Hematopoietic multipotent progenitor cell treated with erythropoietin and hydrocortisone succinate and interleukin-3 and kit ligand, for 6 days (in vitro differentiated cells): ENCODE results near the gene TYMP.

Source experiments
- DNase-seq: peaks from one replicate; pipeline ENCODE4 v3.0.0-alpha.2; 2015

TYMP gene, protein sequence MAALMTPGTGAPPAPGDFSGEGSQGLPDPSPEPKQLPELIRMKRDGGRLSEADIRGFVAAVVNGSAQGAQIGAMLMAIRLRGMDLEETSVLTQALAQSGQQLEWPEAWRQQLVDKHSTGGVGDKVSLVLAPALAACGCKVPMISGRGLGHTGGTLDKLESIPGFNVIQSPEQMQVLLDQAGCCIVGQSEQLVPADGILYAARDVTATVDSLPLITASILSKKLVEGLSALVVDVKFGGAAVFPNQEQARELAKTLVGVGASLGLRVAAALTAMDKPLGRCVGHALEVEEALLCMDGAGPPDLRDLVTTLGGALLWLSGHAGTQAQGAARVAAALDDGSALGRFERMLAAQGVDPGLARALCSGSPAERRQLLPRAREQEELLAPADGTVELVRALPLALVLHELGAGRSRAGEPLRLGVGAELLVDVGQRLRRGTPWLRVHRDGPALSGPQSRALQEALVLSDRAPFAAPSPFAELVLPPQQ

DNA sequence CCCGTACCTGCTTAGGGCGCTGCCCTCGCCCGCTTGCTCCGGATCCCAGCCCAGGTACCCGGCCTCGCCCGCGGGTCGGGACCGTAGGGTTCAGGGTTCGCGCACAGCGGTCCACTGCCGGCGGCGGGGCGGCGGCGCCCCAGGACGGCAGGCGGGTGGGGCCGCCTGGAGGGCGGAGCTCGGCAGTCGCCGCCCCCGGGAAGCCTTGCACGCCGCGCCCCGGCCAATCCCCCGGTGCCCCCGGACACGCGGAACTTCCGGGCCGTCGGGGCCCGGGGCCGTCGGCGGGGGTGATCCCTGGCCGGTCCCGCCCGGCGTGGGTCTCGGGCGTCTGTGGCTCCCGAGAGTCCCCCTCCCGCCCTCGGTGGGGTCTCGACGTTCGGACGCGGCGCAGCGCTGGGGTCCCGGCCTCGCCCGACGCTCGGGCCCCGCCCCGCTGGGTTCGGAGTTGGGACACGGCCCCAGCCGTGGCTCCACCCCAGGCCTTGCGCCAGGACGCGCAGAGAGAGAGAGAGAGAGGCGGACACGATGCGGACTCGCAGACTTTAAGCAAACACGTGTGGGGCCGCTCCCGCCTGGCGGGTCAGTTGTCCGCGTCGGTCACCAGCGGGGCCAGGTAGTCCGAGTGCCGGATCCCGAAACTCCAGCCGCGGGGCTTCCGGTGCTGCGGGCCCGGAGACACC, at the start of gene TYMP:
TSS of gene TYMP (minus strand) at position 116 of the 683 bp plus-strand sequence. CDS start 303 bp downstream, outside the sequence.
- peak; percentile 86 for DNase-seq

DNA sequence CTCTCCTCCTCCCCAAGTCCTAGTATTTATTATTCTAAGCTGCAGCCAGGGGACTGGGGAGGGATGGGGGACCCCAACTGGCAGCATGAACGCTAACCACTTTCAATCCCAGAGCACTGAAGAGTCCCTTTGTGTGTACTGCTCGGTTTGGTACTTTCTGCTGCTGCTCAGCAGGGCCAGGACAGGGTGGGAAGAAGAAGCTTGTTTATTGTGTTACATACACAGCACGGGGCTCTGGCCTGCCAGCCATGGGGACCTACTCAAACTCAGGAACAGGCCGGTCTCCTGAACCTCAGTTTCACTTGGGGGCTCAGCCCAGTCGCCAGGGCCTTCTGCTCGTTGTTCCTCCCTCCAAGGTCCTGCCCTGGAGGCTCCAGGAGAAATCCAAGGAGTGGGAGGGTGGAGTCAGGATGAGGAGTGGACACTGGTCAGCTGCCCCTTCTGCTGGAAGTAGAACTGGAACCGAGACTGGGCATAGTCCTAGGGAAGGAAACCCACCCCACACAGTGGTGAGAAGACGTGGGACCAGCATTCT, 49.0 kb upstream of the TYMP start:
- no peak for DNase-seq

DNA sequence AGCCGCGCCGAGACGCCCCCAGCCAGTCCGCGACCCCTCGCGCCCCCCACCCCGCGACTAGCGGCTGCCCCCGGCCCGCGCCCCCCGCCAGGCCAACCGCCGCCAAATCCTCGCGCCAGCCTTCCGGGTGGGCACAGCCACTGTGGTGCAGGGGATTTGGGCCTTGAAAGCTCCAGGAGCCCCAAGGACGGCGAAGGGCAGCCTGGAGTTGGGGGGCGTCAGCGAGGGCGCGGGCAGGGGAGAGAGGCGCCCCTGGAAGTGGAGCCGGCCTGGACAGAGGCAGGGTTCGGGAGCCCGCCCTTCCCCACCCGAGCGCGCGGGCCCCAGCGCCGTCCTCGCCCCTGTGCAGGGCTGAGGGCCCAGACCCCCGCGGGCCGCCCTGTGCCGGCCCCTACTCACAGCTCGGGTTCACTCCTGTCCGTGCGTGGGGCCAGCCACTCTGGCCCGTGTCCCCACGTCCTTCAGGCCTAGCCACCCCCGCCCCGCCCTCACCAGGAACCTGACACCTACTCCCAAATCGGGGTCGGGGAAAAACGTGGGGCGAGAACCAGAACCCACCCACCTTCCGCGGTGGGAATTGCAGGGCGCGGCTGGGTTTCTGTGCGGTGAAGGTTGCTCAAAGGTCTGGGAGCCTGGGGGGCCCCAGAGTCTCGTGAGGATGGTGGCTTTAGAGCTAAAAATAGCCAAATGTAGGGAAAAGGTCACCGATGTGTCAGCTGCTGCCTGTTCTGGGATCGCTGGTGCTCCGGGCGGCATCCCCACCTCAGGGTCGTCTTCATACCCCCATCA, 48.4 kb upstream of the TYMP start, which contains the start of gene CPT1B:
TSS of gene CPT1B (minus strand) at position 441 of the 789 bp plus-strand sequence. CDS start 512 bp downstream, outside the sequence.
- DNase-seq, result no peak

GRCh38 chr22:50577697-50577986, 47.8 kb upstream of the TYMP start:
- no peak for DNase-seq

GRCh38 chr22:50576806-50577696, 47.2 kb upstream of the TYMP start:
- no peak for DNase-seq

DNA sequence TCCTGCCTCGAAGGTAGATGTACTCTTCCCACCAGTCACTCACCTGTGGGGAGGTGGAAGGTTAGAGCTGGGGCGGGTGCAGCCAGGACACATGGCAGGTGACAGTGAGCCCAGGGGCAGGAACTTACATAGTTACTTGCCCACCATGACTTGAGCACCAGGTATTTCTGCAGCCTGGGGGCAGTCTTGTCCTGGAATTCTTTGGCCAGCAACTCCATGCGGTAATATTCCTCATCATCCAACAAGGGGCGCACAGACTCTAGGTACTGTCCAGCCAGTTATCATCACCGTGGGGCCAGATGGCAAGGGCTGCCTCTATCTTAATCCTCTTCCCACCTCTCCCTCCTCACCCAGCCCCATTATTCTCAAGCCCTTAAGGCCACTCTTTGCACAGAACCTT, 46.3 kb upstream of the TYMP start:
- DNase-seq, result peak; percentile 50

DNA sequence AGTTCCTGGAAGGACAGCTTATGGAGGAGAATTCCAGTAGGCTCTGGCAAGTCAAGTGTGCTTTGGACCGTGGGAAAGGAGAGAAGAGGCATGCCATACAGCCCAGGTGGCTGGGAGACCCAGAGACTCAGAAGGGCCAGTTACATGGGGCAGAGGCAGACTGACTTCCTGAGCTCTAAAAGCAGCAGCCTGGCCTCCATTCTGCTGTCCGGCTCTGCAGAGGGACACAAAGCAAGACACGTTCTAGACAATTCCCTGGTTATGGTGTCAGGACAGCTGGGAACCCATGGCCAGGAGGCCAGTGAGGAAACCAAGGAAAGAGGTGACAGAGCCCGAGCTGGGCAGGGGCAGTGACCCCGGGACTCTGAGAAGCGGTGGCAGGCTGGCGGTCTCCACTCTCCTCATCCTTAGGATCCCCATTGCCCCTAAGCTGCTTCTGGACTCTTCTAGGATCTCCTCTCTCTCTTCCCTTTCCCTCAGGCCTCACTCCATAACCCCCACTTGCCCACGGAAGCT, 45.7 kb upstream of the TYMP start:
- DNase-seq, result no peak

GRCh38 chr22:50574383-50574755, 44.6 kb upstream of the TYMP start:
- DNase-seq, result no peak

DNA sequence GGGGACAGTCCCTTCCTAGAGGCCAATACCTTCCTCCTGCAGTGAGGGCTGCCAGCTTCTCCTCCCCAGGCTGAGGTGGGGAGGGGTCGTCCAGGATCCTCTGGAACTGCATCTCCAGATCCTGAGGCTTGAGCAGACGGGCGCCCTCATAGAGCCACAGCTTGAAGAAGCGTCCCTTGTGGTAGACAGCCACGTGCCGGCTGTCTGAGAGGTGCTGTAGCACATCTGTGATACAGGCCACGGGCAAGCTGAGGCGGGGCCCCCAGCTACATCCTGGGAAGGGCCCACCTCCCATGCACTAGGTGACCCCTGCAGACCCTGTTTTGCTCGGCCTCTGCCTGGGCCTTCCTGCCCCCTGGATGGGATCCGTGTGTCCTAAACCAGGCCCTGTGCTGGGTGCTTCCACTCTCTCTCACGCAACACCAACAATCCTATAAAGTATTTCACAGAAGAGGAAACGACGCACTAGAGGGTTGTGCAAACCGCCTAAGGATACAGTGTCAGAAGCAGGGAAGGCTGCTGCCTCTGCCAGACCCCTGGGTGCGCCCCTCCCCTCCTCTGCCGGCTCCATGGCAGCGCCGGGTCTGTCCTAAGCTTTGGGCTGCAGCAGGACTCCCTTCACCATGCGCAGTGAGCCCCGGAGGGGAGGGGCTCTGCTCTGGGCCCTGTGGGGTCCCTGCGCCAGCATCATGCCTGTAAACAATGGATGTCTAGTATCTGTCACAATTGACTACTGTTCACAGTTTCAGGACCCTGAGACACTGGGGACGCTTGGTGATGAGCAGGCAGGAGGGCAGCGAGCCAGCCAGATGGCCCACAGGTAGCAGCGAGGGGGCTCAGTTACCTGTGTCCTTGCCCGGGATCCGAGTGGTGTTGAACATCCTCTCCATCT, 43.9 kb upstream of the TYMP start:
- no peak for DNase-seq

DNA sequence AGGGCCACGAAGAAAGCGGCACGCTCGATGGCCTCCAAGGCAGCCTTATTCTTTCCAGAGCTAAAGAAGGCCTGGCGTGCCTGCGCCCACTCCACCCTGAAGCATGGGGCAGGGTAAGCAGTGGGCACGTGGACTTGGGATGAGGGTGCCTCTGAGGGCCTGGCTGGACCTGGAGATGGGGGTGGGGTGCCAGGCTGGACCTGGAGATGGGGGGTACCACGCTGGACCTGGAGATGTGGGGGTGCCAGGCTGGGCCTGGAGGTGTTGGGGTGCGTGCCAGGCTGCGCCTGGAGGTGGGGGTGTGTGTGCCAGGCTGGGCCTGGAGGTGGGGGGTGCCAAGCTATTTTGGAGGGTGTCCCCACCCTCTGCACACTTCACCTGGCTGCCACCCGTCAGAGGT, 43.2 kb upstream of the TYMP start:
- no peak for DNase-seq

DNA sequence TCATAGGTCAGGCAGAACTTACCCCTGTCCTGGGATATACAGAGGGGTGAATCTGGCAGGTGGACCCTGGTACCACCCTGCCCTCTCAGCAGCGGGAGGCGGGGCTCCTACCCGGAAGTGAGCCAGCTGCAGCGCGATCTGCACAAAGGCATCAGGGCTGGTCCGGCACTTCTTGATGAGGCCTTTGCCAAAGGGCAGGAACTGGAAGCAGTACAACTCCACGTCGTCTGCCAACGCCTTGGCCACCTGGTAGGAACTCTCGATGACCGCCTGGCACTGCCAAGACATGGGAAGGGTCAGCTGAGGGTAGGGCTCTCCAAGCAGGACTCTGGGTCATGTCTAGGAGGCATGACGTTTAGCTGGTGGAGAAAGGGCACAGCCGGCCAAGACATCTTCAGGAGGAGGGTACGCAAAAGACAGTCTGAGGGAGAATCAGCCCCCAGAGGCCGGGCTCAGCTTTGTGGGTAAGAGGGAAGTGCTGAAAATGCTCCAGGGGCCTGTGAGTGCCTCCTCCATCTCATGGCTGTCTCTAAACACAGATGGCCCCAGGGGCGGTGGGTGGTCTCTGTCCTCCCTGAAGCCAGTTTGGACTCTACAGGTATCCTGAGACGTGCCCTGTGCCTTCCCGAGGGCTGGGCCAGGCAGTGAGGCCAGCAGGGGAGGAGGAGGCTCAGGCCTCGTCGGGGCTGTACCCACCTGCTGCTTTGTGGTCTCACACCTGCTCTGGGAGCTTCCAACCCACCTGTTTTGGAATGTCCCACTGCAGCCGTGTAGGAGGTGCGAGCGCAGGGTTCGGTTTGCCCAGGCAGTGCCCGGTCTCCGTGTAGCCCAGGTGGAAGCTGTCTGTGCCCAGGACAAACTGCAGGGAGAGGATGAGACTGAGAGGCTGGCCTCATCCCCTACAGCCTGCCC, 41.7 kb upstream of the TYMP start:
- no peak for DNase-seq

- no peak for DNase-seq
Observed at GRCh38 chr22:50570861-50571260, 41.0 kb upstream of the TYMP start.

DNA sequence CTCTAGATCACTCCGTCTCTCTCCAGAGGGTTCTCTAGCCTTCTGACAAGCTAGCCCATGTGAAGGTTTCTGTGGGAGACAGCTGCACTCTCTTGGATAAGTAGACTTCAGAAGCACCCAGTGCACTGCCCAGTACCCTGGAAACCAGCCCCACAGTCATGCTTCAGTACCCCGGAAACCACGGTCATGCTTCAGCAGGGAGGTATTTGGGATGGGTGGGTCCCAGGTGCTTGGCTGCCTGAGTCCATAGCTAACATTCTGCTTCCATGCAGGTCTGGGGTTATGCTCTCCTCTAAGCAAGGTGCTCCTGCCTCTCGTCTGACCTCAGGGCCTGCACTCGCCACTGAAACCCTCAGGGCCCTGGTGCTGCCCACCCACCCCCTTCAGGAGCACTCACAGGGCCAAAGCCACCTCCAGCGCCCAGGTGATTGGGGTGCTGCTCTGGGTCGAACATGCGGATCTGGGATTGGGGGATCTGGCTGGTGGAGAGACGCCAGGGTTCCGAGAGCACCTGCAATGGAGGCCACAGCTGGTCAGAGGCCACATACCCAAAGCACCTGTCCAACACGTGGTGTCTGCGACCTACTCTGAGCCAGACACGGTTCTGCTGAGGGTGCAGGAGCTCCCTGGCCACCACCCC, 40.2 kb upstream of the TYMP start:
- DNase-seq, result no peak

- DNase-seq, result no peak
Observed at GRCh38 chr22:50569041-50569459, 39.2 kb upstream of the TYMP start.

DNA sequence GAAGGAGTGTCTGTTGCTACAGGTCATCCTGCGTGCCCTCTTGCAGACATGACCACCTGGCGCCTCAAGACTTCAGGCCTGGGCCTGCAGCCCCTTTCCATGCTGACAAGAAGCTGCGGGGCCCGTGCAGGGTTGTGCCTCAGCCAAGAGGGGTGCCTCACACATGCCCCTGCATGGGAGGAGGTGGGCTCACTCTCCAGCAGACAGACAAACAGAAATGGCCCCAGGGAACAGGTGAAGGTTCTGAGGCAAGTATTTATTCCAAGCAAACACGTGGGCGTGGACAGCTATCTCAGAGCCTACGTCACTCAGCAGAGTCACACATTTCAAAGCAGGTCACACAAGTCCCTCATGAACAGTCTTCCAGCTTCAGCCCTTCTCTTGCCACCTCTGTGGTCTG, 38.8 kb upstream of the TYMP start:
- DNase-seq, result no peak

DNA sequence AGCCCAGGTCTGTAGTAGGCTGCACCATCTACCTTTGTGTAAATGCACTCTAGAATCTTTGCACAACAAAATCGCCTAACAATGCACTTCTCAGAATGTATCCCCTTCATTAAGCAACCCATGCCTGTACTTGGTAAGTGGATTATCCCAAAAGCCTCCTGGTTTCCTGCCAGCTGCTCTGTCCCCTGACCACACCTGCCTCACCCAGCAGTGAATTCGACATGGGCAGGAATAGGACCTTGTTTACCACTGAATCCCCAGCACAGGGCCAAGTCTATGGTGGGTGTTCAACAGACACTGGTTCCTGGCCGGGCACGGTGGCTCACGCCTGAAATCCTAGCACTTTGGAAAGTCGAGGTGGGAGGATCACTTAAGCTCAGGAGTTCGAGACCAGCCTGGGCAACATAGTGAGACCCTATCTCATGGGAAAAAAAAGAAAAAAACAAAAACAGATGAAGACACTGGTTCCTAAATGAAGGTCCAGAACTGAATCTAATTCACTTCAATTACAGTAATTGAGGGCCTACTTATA, 38.0 kb upstream of the TYMP start:
- DNase-seq, result no peak

DNA sequence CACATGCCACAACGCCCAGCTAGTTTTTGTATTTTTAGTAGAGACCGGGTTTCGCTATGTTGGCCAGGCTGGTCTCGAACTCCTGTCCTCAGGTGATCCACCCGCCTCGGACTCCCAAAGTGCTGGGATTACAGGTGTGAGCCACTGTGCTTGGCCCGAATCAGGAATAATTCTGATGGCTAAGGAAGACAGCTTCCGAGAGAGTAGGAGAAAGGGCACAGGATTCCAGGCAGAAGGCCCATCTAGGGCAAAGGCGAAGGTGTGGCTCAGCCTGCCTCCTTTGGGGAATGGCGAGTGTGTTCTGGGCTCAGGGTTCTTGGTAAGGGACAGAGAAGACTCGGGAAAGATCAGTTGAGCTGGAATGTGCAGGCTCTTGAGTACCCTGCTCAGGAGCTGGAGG, 34.5 kb upstream of the TYMP start:
- DNase-seq, result no peak

DNA sequence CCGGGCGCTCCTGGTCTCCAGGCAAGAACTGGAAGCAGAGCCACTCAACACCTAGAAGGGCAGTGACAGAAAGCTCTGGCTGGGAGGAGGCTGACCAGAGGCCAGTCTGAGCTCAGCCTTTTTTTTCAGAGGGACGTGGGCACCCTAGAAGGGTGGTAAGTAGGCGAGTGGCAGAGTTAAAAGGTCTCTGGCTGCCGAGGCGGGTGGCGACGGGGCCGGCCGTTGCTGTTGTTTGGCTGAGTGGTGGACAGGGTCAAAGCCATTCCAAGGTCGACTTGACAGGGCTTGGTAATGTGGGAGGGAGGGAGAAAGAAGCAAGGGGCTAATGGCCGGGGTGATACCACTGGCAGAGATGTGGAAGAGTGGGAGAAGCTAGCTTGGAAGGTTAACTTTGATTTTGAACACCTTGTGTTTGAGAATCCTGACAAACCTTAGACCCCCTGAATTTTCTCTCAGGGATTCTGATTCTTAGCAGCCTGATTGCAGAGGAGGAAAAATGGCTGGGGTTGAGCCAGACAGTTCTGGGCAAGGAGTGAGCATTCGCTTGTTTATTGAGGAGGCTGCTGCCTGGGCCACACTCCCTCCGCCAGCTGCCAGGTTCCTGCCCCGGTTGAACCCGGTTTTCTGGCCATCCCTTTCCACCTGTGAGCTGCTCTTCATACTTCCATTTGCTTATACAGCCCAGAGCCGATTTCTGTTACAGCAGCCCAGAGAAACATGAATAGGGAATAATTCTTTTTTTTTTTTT, 33.8 kb upstream of the TYMP start:
- DNase-seq, result no peak
